K562 (cell line): Measurements from ENCODE around the gene SMARCB1.

Source experiments
- JUN ChIP-seq, 2 experiments: sonication (generic) in 1 of 2; formaldehyde crosslinking in 1 of 2; IDR thresholded peaks; 2 replicates each; pipeline versions ENCODE4 v1.6.1 to v1.8.0; 2012 to 2022; ENCODE audit warnings: borderline replicate concordance in 2 of 2, mild to moderate bottlenecking in 2 of 2, improper control_type of control experiment in 1 of 2, low read depth in 1 of 2, low read length in 1 of 2, missing genetic modification reagents in 1 of 2
- KDM5B ChIP-seq: fragments of 200-600 bp; sonication (generic); IDR thresholded peaks from 2 replicates; pipeline ENCODE4 v1.6.1; 2012; ENCODE audit warnings: low read depth, mild to moderate bottlenecking, moderate library complexity, low read length, control low read depth, inconsistent platforms; ENCODE audit not compliant: insufficient replicate concordance
- NONO ChIP-seq, 2 experiments: fragments of 200-400 bp in 1 of 2; fragments of 450-650 bp in 1 of 2; formaldehyde crosslinking in 1 of 2; IDR thresholded peaks; 2 replicates each; pipeline ENCODE4 v1.6.1; 2017; ENCODE audit warnings: low read depth in 2 of 2, mild to moderate bottlenecking in 2 of 2, moderate library complexity in 2 of 2, low read length in 1 of 2
- RFX5 ChIP-seq: IDR thresholded peaks from 2 replicates; pipeline ENCODE4 v1.6.1; 2011; ENCODE audit warnings: low read depth, mild to moderate bottlenecking, improper control_type of control experiment, low read length
- SMAD3 ChIP-seq: fragments of 450-650 bp; formaldehyde crosslinking; conservative IDR thresholded peaks from 2 replicates; pipeline ENCODE4 v1.4.0; 2020; ENCODE audit warnings: mild to moderate bottlenecking
- SRSF9 ChIP-seq: fragments of 200-400 bp; formaldehyde crosslinking; IDR thresholded peaks from 2 replicates; pipeline ENCODE4 v1.6.1; 2017; ENCODE audit warnings: low read depth, low read length, borderline replicate concordance
- ZNF143 ChIP-seq: sonication (generic); formaldehyde crosslinking; IDR thresholded peaks from 2 replicates; pipeline ENCODE4 v1.9.0; 2022; ENCODE audit warnings: mild to moderate bottlenecking, missing genetic modification reagents
- ZNF282 ChIP-seq: sonication (generic); formaldehyde crosslinking; IDR thresholded peaks from 2 replicates; pipeline ENCODE4 v1.8.1; 2023; ENCODE audit warnings: missing genetic modification reagents
- ZNF830 ChIP-seq: fragments of 250-450 bp; sonication (Bioruptor Pico); IDR thresholded peaks from 2 replicates; pipeline ENCODE4 v1.5.0; 2021; ENCODE audit warnings: mild to moderate bottlenecking
- TF ChIP-seq, protein P1 (sequence below): fragments of 450-650 bp; conservative IDR thresholded peaks from 2 replicates; pipeline ENCODE4 v1.6.1; 2016; ENCODE audit warnings: missing genetic modification characterization, low read depth, mild to moderate bottlenecking, control low read depth, missing compliant biosample characterization
- TF ChIP-seq, protein P2 (sequence below): sonication (generic); IDR thresholded peaks from 2 replicates; pipeline ENCODE4 v1.6.1; 2016
- TF ChIP-seq, protein P3 (sequence below), 2 experiments: fragments of 450-650 bp; formaldehyde crosslinking in 1 of 2; IDR thresholded peaks; 2 replicates each; pipeline versions ENCODE4 v1.4.0 to v1.6.1; 2014 to 2020; ENCODE audit warnings: mild to moderate bottlenecking in 2 of 2, borderline replicate concordance in 1 of 2, low read depth in 1 of 2
- TF ChIP-seq, protein P4 (sequence below): sonication (generic); formaldehyde crosslinking; IDR thresholded peaks from 2 replicates; pipeline ENCODE4 v1.8.1; 2023; ENCODE audit warnings: mild to moderate bottlenecking, missing genetic modification reagents

DNA sequence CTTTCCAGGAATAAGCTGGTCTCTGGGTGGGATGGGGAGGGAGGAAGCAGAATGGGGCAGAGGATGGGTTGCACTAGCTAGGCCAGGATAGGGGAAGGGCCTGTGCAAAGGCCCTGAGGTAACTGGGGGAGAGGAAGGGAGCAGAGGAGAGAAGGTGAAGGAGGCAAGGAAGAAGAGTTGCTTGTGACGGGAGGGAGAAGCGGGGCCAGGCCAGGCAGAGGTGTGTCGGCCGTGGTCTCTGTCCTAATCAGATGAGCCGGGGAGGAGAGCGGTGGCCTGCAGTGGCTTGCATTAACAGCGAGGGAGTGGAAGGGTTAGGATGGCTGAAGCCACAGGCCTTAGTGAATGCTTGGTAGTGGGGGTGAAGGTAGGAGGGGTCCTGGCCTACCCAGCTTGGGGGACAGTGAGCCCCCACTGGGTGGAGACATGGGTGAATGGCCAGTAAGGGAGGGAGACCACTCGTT lies 58.0 kb downstream of the SMARCB1 start:
- TF ChIP-seq, protein P1, sequence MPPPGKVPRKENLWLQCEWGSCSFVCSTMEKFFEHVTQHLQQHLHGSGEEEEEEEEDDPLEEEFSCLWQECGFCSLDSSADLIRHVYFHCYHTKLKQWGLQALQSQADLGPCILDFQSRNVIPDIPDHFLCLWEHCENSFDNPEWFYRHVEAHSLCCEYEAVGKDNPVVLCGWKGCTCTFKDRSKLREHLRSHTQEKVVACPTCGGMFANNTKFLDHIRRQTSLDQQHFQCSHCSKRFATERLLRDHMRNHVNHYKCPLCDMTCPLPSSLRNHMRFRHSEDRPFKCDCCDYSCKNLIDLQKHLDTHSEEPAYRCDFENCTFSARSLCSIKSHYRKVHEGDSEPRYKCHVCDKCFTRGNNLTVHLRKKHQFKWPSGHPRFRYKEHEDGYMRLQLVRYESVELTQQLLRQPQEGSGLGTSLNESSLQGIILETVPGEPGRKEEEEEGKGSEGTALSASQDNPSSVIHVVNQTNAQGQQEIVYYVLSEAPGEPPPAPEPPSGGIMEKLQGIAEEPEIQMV (tag), result no peak
- TF ChIP-seq RFX5, result no peak
- TF ChIP-seq JUN (IDR thresholded peaks at IDR 0.05; ENCODE audit: borderline replicate concordance, low read depth, low read length), result no peak
- TF ChIP-seq JUN (CRISPR knock-in tag; IDR thresholded peaks at IDR 0.05; ENCODE audit: borderline replicate concordance), result no peak
- no peak for TF ChIP-seq SMAD3 (CRISPR knock-in tag)
- TF ChIP-seq ZNF830, result no peak
- TF ChIP-seq, protein P2, sequence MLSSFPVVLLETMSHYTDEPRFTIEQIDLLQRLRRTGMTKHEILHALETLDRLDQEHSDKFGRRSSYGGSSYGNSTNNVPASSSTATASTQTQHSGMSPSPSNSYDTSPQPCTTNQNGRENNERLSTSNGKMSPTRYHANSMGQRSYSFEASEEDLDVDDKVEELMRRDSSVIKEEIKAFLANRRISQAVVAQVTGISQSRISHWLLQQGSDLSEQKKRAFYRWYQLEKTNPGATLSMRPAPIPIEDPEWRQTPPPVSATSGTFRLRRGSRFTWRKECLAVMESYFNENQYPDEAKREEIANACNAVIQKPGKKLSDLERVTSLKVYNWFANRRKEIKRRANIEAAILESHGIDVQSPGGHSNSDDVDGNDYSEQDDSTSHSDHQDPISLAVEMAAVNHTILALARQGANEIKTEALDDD, result no peak
- TF ChIP-seq, protein P3, sequence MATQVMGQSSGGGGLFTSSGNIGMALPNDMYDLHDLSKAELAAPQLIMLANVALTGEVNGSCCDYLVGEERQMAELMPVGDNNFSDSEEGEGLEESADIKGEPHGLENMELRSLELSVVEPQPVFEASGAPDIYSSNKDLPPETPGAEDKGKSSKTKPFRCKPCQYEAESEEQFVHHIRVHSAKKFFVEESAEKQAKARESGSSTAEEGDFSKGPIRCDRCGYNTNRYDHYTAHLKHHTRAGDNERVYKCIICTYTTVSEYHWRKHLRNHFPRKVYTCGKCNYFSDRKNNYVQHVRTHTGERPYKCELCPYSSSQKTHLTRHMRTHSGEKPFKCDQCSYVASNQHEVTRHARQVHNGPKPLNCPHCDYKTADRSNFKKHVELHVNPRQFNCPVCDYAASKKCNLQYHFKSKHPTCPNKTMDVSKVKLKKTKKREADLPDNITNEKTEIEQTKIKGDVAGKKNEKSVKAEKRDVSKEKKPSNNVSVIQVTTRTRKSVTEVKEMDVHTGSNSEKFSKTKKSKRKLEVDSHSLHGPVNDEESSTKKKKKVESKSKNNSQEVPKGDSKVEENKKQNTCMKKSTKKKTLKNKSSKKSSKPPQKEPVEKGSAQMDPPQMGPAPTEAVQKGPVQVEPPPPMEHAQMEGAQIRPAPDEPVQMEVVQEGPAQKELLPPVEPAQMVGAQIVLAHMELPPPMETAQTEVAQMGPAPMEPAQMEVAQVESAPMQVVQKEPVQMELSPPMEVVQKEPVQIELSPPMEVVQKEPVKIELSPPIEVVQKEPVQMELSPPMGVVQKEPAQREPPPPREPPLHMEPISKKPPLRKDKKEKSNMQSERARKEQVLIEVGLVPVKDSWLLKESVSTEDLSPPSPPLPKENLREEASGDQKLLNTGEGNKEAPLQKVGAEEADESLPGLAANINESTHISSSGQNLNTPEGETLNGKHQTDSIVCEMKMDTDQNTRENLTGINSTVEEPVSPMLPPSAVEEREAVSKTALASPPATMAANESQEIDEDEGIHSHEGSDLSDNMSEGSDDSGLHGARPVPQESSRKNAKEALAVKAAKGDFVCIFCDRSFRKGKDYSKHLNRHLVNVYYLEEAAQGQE (IDR thresholded peaks at IDR 0.05; ENCODE audit: borderline replicate concordance), result no peak
- TF ChIP-seq, protein P3 (CRISPR knock-in tag; IDR thresholded peaks at IDR 0.05; ENCODE audit: low read depth), result no peak
- TF ChIP-seq NONO (IDR thresholded peaks at IDR 0.05; ENCODE audit: low read depth in 2 of 2, low read length in 1 of 2), result no peak
- no peak for TF ChIP-seq ZNF282
- no peak for TF ChIP-seq SRSF9
- no peak for TF ChIP-seq KDM5B
- TF ChIP-seq, protein P4, sequence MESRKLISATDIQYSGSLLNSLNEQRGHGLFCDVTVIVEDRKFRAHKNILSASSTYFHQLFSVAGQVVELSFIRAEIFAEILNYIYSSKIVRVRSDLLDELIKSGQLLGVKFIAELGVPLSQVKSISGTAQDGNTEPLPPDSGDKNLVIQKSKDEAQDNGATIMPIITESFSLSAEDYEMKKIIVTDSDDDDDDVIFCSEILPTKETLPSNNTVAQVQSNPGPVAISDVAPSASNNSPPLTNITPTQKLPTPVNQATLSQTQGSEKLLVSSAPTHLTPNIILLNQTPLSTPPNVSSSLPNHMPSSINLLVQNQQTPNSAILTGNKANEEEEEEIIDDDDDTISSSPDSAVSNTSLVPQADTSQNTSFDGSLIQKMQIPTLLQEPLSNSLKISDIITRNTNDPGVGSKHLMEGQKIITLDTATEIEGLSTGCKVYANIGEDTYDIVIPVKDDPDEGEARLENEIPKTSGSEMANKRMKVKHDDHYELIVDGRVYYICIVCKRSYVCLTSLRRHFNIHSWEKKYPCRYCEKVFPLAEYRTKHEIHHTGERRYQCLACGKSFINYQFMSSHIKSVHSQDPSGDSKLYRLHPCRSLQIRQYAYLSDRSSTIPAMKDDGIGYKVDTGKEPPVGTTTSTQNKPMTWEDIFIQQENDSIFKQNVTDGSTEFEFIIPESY (CRISPR knock-in tag), result no peak
- TF ChIP-seq ZNF143 (CRISPR knock-in tag), result no peak
